IPS-15b (cell line): ENCODE data around the gene HSD17B13.
"Not testable (repeated sequence)": the region's sequence is repeated elsewhere in the genome, so short reads cannot be mapped to it uniquely, and the experiment has no call there.

Experiments used
- H3K27me3 ChIP-seq: one replicate; pipeline ENCODE4 v1.6.1; 2013; ENCODE audit warnings: low read length; ENCODE audit not compliant: control insufficient read depth, insufficient read depth
- H3K36me3 ChIP-seq: one replicate; pipeline ENCODE4 v1.6.1; 2013; ENCODE audit warnings: low read length; ENCODE audit not compliant: control insufficient read depth, insufficient read depth
- H3K4me1 ChIP-seq: one replicate; pipeline ENCODE4 v1.6.1; 2013; ENCODE audit warnings: mild to moderate bottlenecking, low read length; ENCODE audit not compliant: control insufficient read depth, insufficient read depth
- H3K4me3 ChIP-seq: one replicate; pipeline ENCODE4 v1.5.1; 2013; ENCODE audit warnings: low read depth, low read length
- H3K9ac ChIP-seq: one replicate; pipeline ENCODE4 v1.6.1; 2013; ENCODE audit warnings: low read depth, mild to moderate bottlenecking, low read length
- H3K9me3 ChIP-seq: one replicate; pipeline ENCODE4 v1.6.1; 2013; ENCODE audit warnings: mild to moderate bottlenecking, low read length; ENCODE audit not compliant: control insufficient read depth, insufficient read depth

The HSD17B13 gene

DNA sequence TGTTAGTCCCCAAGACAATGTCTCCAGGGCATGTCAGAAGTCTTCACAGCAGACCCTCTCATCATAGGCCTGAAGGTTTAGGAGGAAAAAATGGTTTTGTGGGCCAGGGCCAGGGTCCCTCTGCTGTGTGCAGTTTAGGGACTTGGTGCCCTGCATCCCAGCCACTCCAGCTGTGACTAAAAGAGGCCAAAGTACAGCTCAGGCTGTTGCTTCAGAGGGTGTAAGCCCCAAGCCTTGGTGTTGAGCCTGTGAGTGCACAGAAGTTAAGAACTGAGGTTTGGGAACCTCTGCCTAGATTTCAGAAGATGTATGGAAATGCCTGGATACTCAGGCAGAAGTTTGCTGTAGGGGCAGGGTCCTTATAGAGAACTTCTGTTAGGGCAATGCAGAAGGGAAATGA is 38.4 kb downstream of the HSD17B13 start:
- not testable (repeated sequence) for H3K4me1 ChIP-seq, H3K9me3 ChIP-seq, H3K4me3 ChIP-seq, H3K9ac ChIP-seq, H3K27me3 ChIP-seq, H3K36me3 ChIP-seq

DNA sequence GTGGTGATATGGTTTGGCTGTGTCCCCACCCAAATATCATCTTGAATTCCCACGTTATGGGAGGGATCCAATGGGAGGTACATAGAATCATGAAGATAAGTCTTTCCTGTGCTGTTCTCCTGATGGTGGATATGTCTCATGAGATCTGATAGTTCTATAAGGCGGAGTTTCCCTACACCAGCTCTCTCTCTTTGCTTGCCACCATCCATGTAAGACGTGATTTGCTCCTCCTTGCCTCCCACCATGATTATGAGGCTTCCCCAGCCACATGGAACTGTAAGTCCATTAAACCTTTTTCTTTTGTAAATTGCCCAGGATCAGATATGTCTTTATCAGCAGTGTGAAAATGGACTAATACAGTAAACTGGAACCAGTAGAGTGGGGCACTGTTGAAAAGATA is 39.5 kb downstream of the HSD17B13 start:
- Histone ChIP-seq H3K9ac (no peak overlapping the region), H3K36me3 (no peaks in the 10 kb centered on the region), H3K4me3 (no peak overlapping the region), H3K4me1 (no peaks in the 10 kb centered on the region), H3K27me3 (no peaks in the 10 kb centered on the region), H3K9me3 (no peaks in the 10 kb centered on the region)

DNA sequence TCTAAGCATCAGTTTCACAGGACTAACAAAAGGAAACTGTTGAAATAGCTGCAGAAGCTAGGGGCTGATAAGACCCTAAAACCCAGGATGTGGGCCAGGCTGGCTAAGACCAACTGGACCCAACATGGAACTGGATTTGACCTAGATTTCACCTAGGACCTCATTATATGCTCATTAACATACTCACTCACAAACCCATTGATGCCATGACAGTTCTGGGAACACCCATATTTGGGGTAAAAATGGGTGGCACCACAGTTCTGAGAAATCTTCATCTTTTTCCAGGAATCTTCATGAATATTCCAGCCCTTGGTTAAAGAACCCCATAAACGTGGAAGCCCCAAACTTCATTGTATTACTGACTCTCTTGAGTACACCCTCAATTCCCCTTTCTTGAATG is 41.1 kb downstream of the HSD17B13 start:
- Histone ChIP-seq H3K36me3 (no peaks in the 10 kb centered on the region), H3K27me3 (no peaks in the 10 kb centered on the region), H3K4me1 (no peaks in the 10 kb centered on the region), H3K9ac (no peak overlapping the region), H3K9me3 (no peaks in the 10 kb centered on the region), H3K4me3 (no peak overlapping the region)

DNA sequence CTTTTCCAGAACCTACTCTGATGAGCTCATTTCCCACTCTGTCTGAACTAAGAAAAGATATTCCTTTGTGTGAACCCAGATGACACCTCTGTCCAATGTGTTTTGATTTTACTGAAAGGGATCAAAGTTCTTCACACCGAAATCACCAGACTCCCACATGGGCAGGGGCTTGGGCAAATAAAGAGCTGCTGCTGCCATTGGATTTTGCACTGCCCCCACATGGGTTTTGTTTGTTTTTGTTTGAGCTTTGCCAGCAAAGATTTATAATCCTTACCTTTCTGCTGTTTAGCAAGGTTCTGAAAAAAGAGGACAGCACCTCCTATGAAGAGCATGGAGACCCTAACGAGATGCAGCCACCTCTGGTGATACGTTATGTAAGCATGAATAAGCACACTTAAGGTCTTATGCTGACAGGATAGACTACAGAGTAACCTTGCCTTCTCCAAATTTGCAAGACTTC is 44.3 kb downstream of the HSD17B13 start:
- Histone ChIP-seq H3K9ac (no peak overlapping the region), H3K36me3 (no peaks in the 10 kb centered on the region), H3K4me3 (no peak overlapping the region), H3K27me3 (no peaks in the 10 kb centered on the region), H3K9me3 (no peaks in the 10 kb centered on the region), H3K4me1 (no peaks in the 10 kb centered on the region)

- H3K9ac ChIP-seq = no peak overlapping the region
- no peaks in the 10 kb centered on the region for H3K9me3 ChIP-seq
- no peaks in the 10 kb centered on the region for H3K36me3 ChIP-seq
- H3K27me3 ChIP-seq = no peaks in the 10 kb centered on the region
- H3K4me3 ChIP-seq = no peak overlapping the region
- peaks cover 3% of the 10 kb centered on the region for H3K4me1 ChIP-seq
Observed at GRCh38 chr4:87275311-87275710, 47.4 kb downstream of the HSD17B13 start.

GRCh38 chr4:87274803-87275202 is 47.9 kb downstream of the HSD17B13 start:
- Histone ChIP-seq H3K4me3 (no peak overlapping the region), H3K36me3 (no peaks in the 10 kb centered on the region), H3K27me3 (no peaks in the 10 kb centered on the region), H3K9me3 (no peaks in the 10 kb centered on the region), H3K4me1 (peaks cover 3% of the 10 kb centered on the region), H3K9ac (no peak overlapping the region)

DNA sequence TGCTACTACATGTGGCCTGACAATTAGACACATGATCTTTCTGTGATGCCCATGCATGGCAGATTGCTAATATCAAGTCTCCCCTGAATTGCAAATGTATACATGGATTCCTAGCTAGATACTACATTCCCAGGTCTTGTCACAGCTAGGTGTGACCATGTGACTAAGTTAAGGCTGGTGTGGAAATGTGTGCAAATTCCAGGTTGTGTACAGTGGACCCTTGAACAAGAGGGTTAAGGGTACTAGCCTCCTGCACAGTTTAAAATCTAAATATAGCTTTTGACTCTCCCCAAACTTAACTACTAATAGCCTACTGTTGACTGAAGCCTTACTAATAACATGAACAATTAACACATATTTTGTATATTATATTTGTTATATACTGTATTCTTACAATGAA is 48.4 kb downstream of the HSD17B13 start:
- Histone ChIP-seq H3K4me1 (peaks cover 3% of the 10 kb centered on the region), H3K9ac (no peak overlapping the region), H3K9me3 (no peaks in the 10 kb centered on the region), H3K36me3 (no peaks in the 10 kb centered on the region), H3K27me3 (no peaks in the 10 kb centered on the region), H3K4me3 (no peak overlapping the region)

DNA sequence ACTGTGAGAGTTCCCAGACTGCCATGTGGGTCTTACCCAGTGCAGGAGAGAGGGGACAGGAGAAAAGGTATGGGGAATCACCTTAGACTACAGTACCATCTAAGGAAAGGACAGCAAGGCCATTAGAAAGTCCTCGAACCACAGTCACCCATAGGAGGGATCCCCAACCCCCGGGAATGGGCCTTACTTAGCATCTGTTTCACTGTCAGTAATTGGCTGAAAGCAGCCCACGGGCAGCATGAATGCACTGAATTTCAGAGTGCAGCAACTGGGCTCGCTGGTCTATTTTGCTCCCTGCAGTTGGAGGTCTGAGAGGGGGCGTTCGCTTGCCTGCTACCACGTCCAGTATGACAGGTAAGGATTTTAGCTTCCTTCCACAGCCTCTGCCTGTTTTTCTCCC is 51.9 kb downstream of the HSD17B13 start:
- Histone ChIP-seq H3K9me3 (no peaks in the 10 kb centered on the region), H3K36me3 (no peaks in the 10 kb centered on the region), H3K4me1 (peaks cover 3% of the 10 kb centered on the region), H3K27me3 (no peaks in the 10 kb centered on the region), H3K9ac (no peak overlapping the region), H3K4me3 (no peak overlapping the region)

- Histone ChIP-seq H3K9ac (no peak overlapping the region), H3K4me3 (no peak overlapping the region), H3K4me1 (peaks cover 3% of the 10 kb centered on the region), H3K36me3 (no peaks in the 10 kb centered on the region), H3K9me3 (no peaks in the 10 kb centered on the region), H3K27me3 (no peaks in the 10 kb centered on the region)
Observed at GRCh38 chr4:87270144-87270543, 52.5 kb downstream of the HSD17B13 start.

- Histone ChIP-seq H3K9ac (no peak overlapping the region), H3K9me3 (no peaks in the 10 kb centered on the region), H3K36me3 (no peaks in the 10 kb centered on the region), H3K4me3 (no peak overlapping the region), H3K4me1 (peaks cover 3% of the 10 kb centered on the region), H3K27me3 (no peaks in the 10 kb centered on the region)
Observed at GRCh38 chr4:87268411-87268810, 54.3 kb downstream of the HSD17B13 start.

DNA sequence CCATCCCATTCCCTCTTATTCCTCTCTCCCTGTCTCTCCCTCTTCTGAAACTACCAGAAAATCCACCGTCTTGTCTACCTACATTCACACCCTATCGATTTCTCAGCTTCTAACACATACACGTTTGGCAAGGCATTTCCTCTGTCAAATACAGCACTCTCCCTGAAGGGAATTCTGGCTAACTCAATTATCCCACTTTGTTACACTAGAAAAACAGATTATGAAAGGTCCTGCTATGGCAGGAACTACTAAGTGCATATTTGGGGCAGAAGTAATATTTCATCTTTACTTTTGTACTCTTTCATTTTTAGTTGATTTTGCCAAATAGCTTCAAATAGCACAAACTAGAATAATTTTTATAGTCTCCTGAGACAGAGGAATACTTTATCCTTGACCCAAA is 55.7 kb downstream of the HSD17B13 start:
- H3K36me3 ChIP-seq = no peaks in the 10 kb centered on the region
- H3K4me1 ChIP-seq = peaks cover 3% of the 10 kb centered on the region
- no peak overlapping the region for H3K9ac ChIP-seq
- no peak overlapping the region for H3K4me3 ChIP-seq
- no peaks in the 10 kb centered on the region for H3K27me3 ChIP-seq
- H3K9me3 ChIP-seq = no peaks in the 10 kb centered on the region

GRCh38 chr4:87262886-87263285 is 59.8 kb downstream of the HSD17B13 start:
- no peaks in the 10 kb centered on the region for H3K4me1 ChIP-seq
- no peak overlapping the region for H3K9ac ChIP-seq
- H3K4me3 ChIP-seq = no peak overlapping the region
- no peaks in the 10 kb centered on the region for H3K9me3 ChIP-seq
- no peaks in the 10 kb centered on the region for H3K27me3 ChIP-seq
- H3K36me3 ChIP-seq = no peaks in the 10 kb centered on the region

GRCh38 chr4:87260477-87260876 is 62.2 kb downstream of the HSD17B13 start:
- H3K36me3 ChIP-seq = no peaks in the 10 kb centered on the region
- H3K9me3 ChIP-seq = no peaks in the 10 kb centered on the region
- H3K4me3 ChIP-seq = no peak overlapping the region
- H3K27me3 ChIP-seq = no peaks in the 10 kb centered on the region
- H3K4me1 ChIP-seq = no peaks in the 10 kb centered on the region
- H3K9ac ChIP-seq = no peak overlapping the region
